AG04450 (cell line): ENCODE measurements around the gene MPV17L2. TPM values are rescaled to one million over a fixed set of nuclear protein-coding genes. Genes with fewer than 3 reads are reported as not detected.
"Not testable (repeated sequence)": the region's sequence is repeated elsewhere in the genome, so short reads cannot be mapped to it uniquely, and the experiment has no call there.

Source experiments
- CTCF ChIA-PET: fragments of 300-600, 350-600 bp; formaldehyde crosslinking; extraction: SDS; loops from one replicate; lab custom pipeline; 2022; ENCODE audit warnings: antibody characterized with exemption, inconsistent platforms; lab: Charles Lee
- POLR2A ChIA-PET: fragments of 350-600 bp; formaldehyde crosslinking; extraction: SDS; loops from one replicate; lab custom pipeline; 2021; ENCODE audit warnings: antibody characterized with exemption, inconsistent platforms; lab: Yijun Ruan, JAX
- DNase-seq: peaks from one replicate; pipeline ENCODE4 v3.0.0-alpha.2; 2011; ENCODE audit warnings: low read depth, low spot score
- H3K27ac ChIP-seq: one replicate; pipeline ENCODE4 v1.5.1; 2012; ENCODE audit warnings: low read depth, low read length, control low read depth
- H3K27me3 ChIP-seq: one replicate; pipeline ENCODE4 v1.6.0; 2012; ENCODE audit warnings: low read length; ENCODE audit not compliant: control insufficient read depth, insufficient read depth
- H3K4me3 ChIP-seq: 2 replicates; pipeline ENCODE4 v1.5.1; 2011; ENCODE audit warnings: mild to moderate bottlenecking, low read depth, low read length, control low read depth
- H3K9me3 ChIP-seq: 2 replicates; pipeline ENCODE4 v1.5.1; 2012; ENCODE audit warnings: low read length; ENCODE audit not compliant: control insufficient read depth, insufficient read depth
- polyA plus RNA-seq: library from polyadenylated mRNA; depleted of rRNA; stranded (reverse); fragments of >200 nt; gene quantifications from 2 replicates; pipeline ENCODE4 v1.2.3, GENCODE V29; 2011
- TF ChIP-seq, protein P1 (sequence below): IDR thresholded peaks from 2 replicates; pipeline ENCODE4 v1.5.1; 2011; ENCODE audit warnings: low read depth, low read length, control low read depth, inconsistent platforms

Gene MPV17L2
- polyA plus RNA-seq, 1 experiment, result 8.2 TPM

DNA sequence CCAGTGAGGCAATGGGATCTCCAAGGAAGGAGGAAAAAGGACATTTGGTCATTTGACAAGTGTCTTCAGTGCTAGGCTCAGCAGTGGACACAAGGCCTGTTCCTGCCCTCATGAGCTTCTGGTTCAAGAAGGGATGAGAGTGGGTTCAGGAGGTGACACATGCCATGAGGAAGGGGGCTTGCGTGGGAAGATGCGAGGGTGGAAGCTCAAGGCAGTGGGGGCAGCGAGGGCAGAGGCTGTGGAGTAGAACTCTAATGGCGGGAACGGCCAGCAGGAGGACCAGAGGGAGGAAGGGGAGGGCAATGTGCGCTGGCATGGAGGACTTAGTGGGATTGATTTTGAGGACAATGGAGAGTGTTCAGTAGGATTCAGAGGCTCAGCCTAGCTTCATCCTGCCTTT, 36.8 kb upstream of the MPV17L2 start:
- no peak overlapping the region for H3K4me3 ChIP-seq
- no peak overlapping the region for H3K27ac ChIP-seq
- DNase-seq, result no peak
- ChIA-PET CTCF (no interaction called here), POLR2A (no interaction called here)
- no peaks in the 10 kb centered on the region for H3K27me3 ChIP-seq
- H3K9me3 ChIP-seq, result no peaks in the 10 kb centered on the region; the same call in 1 of the 2 replicates
- TF ChIP-seq, protein P1, sequence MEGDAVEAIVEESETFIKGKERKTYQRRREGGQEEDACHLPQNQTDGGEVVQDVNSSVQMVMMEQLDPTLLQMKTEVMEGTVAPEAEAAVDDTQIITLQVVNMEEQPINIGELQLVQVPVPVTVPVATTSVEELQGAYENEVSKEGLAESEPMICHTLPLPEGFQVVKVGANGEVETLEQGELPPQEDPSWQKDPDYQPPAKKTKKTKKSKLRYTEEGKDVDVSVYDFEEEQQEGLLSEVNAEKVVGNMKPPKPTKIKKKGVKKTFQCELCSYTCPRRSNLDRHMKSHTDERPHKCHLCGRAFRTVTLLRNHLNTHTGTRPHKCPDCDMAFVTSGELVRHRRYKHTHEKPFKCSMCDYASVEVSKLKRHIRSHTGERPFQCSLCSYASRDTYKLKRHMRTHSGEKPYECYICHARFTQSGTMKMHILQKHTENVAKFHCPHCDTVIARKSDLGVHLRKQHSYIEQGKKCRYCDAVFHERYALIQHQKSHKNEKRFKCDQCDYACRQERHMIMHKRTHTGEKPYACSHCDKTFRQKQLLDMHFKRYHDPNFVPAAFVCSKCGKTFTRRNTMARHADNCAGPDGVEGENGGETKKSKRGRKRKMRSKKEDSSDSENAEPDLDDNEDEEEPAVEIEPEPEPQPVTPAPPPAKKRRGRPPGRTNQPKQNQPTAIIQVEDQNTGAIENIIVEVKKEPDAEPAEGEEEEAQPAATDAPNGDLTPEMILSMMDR, result no peak

DNA sequence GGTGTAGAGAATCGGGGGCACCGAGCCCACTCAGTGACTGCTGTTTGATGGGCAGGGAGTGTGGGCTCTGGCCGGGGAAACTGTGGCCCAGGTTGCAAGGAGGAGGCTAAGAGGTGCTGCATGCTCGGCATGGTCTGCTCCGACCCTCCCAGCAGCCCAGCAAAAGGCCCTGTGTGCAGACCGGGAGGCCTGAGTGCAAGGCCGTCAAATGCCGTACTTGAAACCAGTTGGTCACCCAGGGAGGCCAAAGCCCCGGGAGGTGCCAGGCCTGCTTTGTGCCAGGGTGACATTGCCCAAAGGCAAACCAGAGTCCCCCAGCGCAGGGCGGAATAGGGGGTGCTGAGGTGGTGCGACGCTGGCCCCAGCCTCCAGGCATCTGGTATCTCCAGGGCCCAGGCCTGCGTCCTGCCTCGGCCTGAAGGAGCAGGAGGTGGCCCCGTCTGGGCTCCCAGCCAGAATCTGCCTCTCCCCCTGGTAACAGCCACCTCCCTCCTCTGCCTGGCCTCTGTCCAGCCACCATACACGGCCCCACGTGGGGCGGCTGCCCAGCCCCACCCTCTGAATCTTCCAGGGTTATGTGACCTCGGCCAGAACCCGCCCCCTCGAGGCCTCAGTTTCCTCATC, 36.1 kb upstream of the MPV17L2 start:
- Histone ChIP-seq H3K4me3 (no peak overlapping the region), H3K27ac (no peak overlapping the region), H3K9me3 (no peaks in the 10 kb centered on the region; the same call in 1 of the 2 replicates), H3K27me3 (no peaks in the 10 kb centered on the region)
- TF ChIP-seq, protein P1, result no peak
- ChIA-PET POLR2A (no interaction called here), CTCF (no interaction called here)
- DNase-seq, result peak; percentile 58

DNA sequence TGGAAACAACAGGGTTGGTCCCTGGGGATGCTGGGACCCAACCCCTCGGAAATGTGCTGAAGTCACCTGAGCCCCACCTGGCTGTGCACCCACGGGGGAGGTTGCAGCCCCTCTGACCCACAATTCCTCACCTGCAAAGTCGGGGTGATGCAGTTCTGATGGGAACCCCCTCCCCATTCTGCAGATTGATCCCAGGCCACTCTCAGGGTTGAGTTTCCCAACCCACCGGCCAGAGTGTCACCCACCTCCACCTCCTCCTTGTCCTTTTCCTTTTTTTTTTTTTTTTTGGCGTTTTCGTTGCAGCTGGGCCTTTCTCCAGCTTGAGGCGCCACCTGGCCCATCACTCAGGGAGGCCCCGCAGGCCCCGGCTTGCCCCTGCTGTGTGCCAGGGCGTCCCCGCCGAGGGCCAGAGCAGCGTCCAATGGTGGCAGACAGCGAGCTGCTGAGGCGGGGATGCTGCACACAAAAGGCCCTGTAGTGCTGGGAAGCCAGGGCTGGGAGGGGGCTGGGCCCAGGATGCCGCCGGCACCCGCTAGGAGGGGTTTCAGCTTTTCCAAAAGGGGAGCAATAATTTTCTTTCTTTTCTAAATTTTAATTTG, 35.5 kb upstream of the MPV17L2 start:
- no peak for DNase-seq
- POLR2A ChIA-PET, result no interaction called here
- Histone ChIP-seq H3K27ac (no peak overlapping the region), H3K27me3 (no peaks in the 10 kb centered on the region), H3K9me3 (no peaks in the 10 kb centered on the region; the same call in 1 of the 2 replicates), H3K4me3 (no peak overlapping the region)
- CTCF ChIA-PET, result interaction anchor here (1.5 kb wide), 1 partner anchor 44 kb away, joined by 5 read pairs; no protein-coding TSS in a partner anchor
- TF ChIP-seq, protein P1, result no peak

DNA sequence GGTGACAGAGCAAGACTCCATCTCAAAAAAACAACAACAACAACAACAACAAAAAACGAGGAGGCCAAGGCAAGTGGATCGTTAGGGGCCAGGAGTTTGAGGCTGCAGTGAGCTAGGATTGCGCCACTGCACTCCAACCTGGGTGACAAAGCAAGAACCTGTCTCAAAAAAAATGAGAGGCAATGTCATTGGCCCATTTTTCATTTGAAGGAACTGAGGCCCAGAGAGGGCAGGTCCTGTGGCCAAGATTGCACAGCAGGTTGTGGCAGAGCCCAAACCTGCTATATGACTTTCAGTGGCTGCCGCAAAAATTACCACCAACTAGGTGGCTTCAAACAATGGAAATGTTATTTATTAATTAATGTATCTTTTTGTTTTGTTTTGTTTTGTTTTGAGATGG, 34.6 kb upstream of the MPV17L2 start:
- no peak overlapping the region for H3K27ac ChIP-seq
- H3K9me3 ChIP-seq, result no peaks in the 10 kb centered on the region; the same call in 1 of the 2 replicates
- TF ChIP-seq, protein P1, result no peak
- CTCF ChIA-PET, result interaction anchor here (1.5 kb wide), 1 partner anchor 45 kb away, joined by 5 read pairs; no protein-coding TSS in a partner anchor
- POLR2A ChIA-PET, result interaction anchor here (0.6 kb wide), 1 partner anchor 120 kb away, joined by 5 read pairs; no protein-coding TSS in a partner anchor
- no peaks in the 10 kb centered on the region for H3K27me3 ChIP-seq
- no peak for DNase-seq
- no peak overlapping the region for H3K4me3 ChIP-seq

DNA sequence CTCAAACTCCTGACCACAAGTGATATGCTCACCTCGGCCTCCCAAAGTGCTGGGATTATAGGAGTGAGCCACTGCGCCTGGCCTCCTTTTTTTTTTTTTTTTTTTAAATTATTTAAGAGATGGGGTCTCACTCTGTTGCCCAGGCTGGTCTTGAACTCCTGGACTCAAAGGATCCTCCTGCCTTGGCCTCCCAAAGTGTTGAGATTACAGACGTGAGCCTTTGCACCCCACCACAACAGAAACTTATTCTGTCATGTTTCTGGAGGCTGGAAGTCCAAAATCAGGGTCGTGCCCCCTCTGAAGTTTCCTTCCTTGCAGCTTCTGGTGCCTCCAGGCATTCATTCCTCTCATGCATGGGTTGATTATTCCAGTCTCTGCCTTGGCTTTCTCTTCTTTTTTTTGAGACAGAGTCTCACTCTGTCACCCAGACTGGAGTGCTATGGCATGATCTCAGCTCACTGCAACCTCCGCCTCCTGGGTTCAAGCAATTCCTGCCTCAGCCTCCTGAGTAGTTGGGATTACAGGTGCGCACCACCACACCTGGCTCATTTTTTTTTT, 33.9 kb upstream of the MPV17L2 start:
- H3K27ac ChIP-seq, H3K27me3 ChIP-seq, H3K4me3 ChIP-seq, POLR2A ChIA-PET, H3K9me3 ChIP-seq, DNase-seq: not testable (repeated sequence)
- CTCF ChIA-PET, result interaction anchor here (1.5 kb wide), 1 partner anchor 46 kb away, joined by 5 read pairs; no protein-coding TSS in a partner anchor
